Measurements from ENCODE around the gene METTL1.

METTL1 gene

DNA sequence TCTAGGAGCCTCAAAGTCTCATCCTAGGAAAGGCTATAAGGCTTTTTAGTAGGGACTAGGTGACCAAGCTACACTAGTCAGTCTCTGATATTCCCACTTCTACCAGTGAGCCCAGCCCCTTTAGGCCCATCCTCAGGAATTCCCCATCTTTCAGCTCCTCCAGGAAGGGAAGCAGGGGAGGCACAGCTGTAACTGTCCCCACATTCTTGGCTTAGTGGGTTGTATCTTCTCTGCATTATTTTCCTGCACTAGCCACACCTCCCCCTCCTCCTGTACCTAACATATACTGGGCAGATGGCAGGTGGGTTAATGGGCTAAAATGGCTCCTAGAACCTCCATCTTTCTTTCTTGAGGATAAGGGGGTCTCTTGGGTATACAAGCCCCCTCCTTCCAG, 4.6 kb downstream of the METTL1 start:
- DNase-seq: no peak

- DNase-seq: peak; percentile 55
Measured at GRCh38 chr12:57766464-57767304, 5.2 kb downstream of the METTL1 start, which contains the start of gene CYP27B1. Gene CYP27B1, minus strand, starts transcription at chr12:57767078. Its CDS starts 37 bp downstream, at chr12:57767041.

GRCh38 chr12:57765698-57766463, 6.0 kb downstream of the METTL1 start:
- no peak for DNase-seq

GRCh38 chr12:57765003-57765697, 6.8 kb downstream of the METTL1 start:
- peak; percentile 66 for DNase-seq

- no peak for DNase-seq
Measured at GRCh38 chr12:57764662-57765002, 7.3 kb downstream of the METTL1 start.

GRCh38 chr12:57763881-57764661, 7.8 kb downstream of the METTL1 start:
- no peak for DNase-seq

GRCh38 chr12:57762463-57762862, 9.4 kb downstream of the METTL1 start:
- no peak for DNase-seq

DNA sequence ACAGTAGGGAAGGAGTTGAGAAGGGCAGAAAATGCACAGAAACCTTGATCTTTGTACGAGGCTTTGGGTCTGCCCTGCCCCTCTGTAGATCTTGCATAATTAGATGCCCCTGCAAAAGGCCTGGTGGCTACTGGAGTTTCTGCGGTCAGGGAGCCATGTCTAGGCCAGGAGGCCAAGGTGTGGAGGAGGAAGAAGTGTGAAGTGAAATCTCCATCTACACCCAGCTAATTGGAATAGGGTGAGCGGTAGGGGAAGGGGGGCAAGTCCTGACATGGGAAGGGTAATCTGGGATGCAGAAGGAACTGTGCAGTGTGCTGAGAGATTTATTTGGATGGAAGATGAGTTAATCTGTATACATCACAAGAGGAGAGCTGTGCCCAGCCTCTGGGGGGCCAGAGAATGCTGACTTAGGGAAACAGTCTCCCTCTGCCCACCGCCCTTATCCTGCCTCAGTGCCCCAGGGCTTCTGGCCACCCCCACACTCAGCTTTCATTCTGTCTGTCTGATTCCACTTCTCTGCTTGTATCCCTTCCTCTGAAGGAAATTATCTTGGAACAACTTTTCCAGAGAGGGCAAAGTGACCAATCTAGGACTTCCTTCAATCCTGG, 10.4 kb downstream of the METTL1 start:
- DNase-seq: no peak

- DNase-seq: no peak
Measured at GRCh38 chr12:57760347-57760982, 11.4 kb downstream of the METTL1 start.

DNA sequence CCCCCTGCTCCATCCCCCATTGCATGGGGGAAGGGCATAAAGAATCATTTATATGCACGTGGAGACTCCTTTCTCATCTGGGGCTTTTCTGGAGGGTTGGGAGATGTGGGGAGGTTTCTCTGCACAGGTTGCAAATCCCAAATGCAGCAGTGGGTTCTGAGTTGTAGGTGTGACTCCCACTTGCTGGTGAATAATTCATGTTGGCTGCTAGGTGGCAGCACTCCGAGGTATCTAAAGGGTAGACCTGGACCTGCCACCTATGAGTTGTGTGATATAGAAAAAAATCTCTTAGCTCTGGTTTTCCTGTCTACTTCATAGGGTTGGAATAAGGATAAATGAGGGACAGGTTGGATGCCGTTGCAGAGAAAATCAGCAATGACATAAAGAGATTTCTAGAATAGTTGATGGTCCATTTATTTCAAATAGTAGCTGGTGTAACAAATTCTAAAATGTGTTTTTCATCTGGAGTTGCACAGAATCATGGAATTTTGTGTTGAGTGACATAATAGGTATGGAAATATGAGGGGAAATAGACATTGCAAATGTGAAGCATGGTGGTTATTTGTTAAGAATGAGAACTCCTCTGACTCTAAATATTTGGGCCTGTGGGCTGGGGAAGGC, 12.4 kb downstream of the METTL1 start:
- DNase-seq: peak; percentile 74

GRCh38 chr12:57758552-57759359, 13.1 kb downstream of the METTL1 start:
- DNase-seq: no peak

- no peak for DNase-seq
Measured at GRCh38 chr12:57757771-57758170, 14.1 kb downstream of the METTL1 start.

- peak; percentile 87 for DNase-seq
Measured at GRCh38 chr12:57756406-57757341, 15.2 kb downstream of the METTL1 start.

DNA sequence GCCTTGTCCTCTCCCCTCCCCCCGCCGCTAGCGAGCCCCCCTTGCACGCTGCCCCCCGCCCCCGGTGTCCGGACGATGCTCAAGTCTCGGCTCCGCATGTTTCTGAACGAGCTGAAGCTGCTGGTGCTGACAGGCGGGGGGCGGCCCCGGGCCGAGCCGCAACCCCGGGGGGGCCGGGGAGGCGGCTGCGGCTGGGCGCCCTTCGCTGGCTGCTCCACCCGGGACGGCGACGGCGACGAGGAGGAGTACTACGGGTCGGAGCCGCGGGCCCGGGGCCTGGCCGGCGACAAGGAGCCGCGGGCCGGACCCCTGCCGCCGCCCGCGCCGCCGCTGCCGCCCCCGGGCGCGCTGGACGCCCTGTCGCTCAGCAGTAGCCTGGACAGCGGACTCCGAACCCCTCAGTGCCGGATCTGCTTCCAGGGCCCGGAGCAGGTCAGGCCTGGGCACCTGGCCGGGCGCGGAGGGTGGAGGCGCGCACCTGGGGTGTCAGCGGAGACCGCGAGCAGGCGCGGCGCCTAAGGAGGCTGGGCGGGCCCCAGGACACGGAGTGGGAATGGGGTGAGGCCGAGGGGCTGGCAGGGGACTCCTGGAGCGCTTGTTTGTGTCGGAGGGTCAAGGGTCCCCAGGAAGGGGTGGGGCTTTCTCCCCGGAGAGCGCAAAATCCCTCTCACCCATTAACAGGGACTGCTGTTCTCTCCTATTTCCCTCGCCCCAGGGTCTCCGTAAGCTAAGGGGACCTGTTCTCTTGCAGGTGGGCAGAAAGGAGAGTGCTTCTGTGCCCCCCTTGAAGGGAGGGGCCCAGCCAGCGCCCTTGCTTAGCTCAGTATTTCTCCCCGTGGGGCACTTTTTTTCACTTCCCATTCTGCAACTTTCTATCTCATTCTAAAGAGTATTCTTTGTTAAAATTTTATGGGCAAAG, 16.2 kb downstream of the METTL1 start:
- peak; percentile 36 for DNase-seq

DNA sequence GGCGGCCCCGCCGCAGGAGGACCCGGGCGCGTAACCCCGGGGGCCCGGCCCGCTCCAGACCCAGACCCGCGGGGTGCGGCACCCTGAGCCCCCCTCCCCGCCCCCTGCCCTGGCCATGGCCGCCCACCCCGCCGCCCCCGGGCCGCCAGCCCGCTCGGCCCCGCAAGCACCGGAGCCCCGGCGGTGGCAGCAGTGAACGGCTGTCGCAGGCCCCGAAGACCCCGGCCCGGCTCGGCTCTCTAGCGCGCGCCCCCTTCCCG, 16.8 kb downstream of the METTL1 start:
- DNase-seq: no peak

- peak; percentile 74 for DNase-seq
Measured at GRCh38 chr12:57754411-57755193, 17.3 kb downstream of the METTL1 start, which contains the start of gene MARCHF9. Gene MARCHF9, plus strand, starts transcription at chr12:57755103. Its CDS starts 426 bp downstream, at chr12:57755529.

GRCh38 chr12:57753756-57754337, 18.1 kb downstream of the METTL1 start:
- DNase-seq: peak; percentile 66
